Osteoblast (primary cell): Measurements from ENCODE around the gene PDGFA. TPM values are rescaled to one million over a fixed set of nuclear protein-coding genes. Genes with fewer than 3 reads are reported as not detected.

Experiments used
- DNase-seq: peaks from one replicate; pipeline ENCODE4 v3.0.0; 2011; ENCODE audit warnings: low spot score, mixed read lengths; ENCODE audit not compliant: insufficient read length; ENCODE audit errors: missing footprints
- H2AFZ ChIP-seq: 2 replicates; pipeline ENCODE4 v1.6.0; 2011; ENCODE audit warnings: mild to moderate bottlenecking, low read length
- H3K27ac ChIP-seq: 2 replicates; pipeline ENCODE4 v1.5.1; 2011; ENCODE audit warnings: mild to moderate bottlenecking, low read depth, low read length, moderate library complexity
- H3K27me3 ChIP-seq: 2 replicates; pipeline ENCODE4 v1.6.0; 2012; ENCODE audit warnings: mild to moderate bottlenecking, control low read depth, inconsistent platforms, low read length, moderate library complexity; ENCODE audit not compliant: insufficient read depth
- H3K36me3 ChIP-seq: 2 replicates; pipeline ENCODE4 v1.5.1; 2011; ENCODE audit warnings: mild to moderate bottlenecking, low read length, control low read depth, moderate library complexity; ENCODE audit not compliant: insufficient read depth
- H3K4me1 ChIP-seq: 2 replicates; pipeline ENCODE4 v1.5.1; 2011; ENCODE audit warnings: mild to moderate bottlenecking, low read length, control low read depth, moderate library complexity; ENCODE audit not compliant: insufficient read depth
- H3K4me2 ChIP-seq: 2 replicates; pipeline ENCODE4 v1.6.0; 2011; ENCODE audit warnings: mild to moderate bottlenecking, low read length; ENCODE audit not compliant: insufficient read depth
- H3K4me3 ChIP-seq: fragments of 200-600 bp; sonication (generic); 3 replicates; pipeline ENCODE4 v1.5.1; 2012; ENCODE audit warnings: mild to moderate bottlenecking, low read length, inconsistent platforms; ENCODE audit not compliant: insufficient read depth
- H3K79me2 ChIP-seq: 2 replicates; pipeline ENCODE4 v1.6.0; 2012; ENCODE audit warnings: mild to moderate bottlenecking, low read length, control low read depth, inconsistent platforms; ENCODE audit not compliant: insufficient read depth
- H3K9me3 ChIP-seq: 2 replicates; pipeline ENCODE4 v1.5.1; 2011; ENCODE audit warnings: low read depth, low read length, control low read depth
- H4K20me1 ChIP-seq: 2 replicates; pipeline ENCODE4 v1.6.0; 2012; ENCODE audit warnings: mild to moderate bottlenecking, low read length, control low read depth; ENCODE audit not compliant: insufficient read depth
- CTCF ChIP-seq: IDR thresholded peaks from 2 replicates; pipeline ENCODE4 v1.5.1; 2011; ENCODE audit warnings: mild to moderate bottlenecking, low read depth, low read length, moderate library complexity; ENCODE audit errors: extremely low read depth
- total RNA-seq: library from RNA; depleted of rRNA; stranded (reverse); fragments of >200 nt; gene quantifications from 2 replicates; pipeline ENCODE4 v1.2.3, GENCODE V29; 2012

PDGFA gene
- total RNA-seq, 1 donor: 32.6 TPM

DNA sequence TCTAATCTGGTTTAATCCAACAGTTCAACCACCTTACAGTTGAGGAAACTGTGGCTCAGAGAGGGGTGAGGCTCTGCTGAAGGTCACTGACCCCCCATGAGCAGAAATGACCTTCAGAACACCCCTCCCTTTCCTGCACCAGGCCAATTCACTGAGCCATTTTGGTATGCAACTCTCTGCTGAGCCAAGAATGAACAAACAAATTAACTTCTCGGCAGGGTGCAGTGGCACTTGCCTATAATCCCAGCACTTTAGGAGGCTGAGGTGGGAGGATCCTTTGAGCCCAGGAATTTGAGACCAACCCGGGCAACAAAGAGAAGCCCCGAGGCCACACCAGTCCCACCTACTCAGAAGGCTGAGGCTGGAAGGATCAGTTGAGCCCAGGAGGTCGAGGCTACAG lies 29.8 kb downstream of the PDGFA start:
- no peak overlapping the region for H3K4me2 ChIP-seq
- H3K79me2 ChIP-seq: no peaks in the 10 kb centered on the region
- no peak for DNase-seq
- no peak overlapping the region for H3K4me3 ChIP-seq
- H3K27ac ChIP-seq: no peak overlapping the region
- H4K20me1 ChIP-seq: no peaks in the 10 kb centered on the region
- no peaks in the 10 kb centered on the region for H3K4me1 ChIP-seq
- H3K9me3 ChIP-seq: no peaks in the 10 kb centered on the region
- H3K36me3 ChIP-seq: no peaks in the 10 kb centered on the region
- H3K27me3 ChIP-seq: peaks cover 21% of the 10 kb centered on the region
- H2AFZ ChIP-seq: no peak overlapping the region
- no peak for TF ChIP-seq CTCF

GRCh38 chr7:486216-486743 lies 33.4 kb downstream of the PDGFA start:
- no peaks in the 10 kb centered on the region for H3K36me3 ChIP-seq
- no peaks in the 10 kb centered on the region for H4K20me1 ChIP-seq
- no peak overlapping the region for H3K27ac ChIP-seq
- no peak overlapping the region for H3K4me3 ChIP-seq
- no peaks in the 10 kb centered on the region for H3K79me2 ChIP-seq
- DNase-seq: no peak
- no peaks in the 10 kb centered on the region for H3K9me3 ChIP-seq
- H3K27me3 ChIP-seq: peaks cover 21% of the 10 kb centered on the region
- H3K4me1 ChIP-seq: no peaks in the 10 kb centered on the region
- TF ChIP-seq CTCF: no peak
- no peak overlapping the region for H2AFZ ChIP-seq
- H3K4me2 ChIP-seq: no peak overlapping the region

DNA sequence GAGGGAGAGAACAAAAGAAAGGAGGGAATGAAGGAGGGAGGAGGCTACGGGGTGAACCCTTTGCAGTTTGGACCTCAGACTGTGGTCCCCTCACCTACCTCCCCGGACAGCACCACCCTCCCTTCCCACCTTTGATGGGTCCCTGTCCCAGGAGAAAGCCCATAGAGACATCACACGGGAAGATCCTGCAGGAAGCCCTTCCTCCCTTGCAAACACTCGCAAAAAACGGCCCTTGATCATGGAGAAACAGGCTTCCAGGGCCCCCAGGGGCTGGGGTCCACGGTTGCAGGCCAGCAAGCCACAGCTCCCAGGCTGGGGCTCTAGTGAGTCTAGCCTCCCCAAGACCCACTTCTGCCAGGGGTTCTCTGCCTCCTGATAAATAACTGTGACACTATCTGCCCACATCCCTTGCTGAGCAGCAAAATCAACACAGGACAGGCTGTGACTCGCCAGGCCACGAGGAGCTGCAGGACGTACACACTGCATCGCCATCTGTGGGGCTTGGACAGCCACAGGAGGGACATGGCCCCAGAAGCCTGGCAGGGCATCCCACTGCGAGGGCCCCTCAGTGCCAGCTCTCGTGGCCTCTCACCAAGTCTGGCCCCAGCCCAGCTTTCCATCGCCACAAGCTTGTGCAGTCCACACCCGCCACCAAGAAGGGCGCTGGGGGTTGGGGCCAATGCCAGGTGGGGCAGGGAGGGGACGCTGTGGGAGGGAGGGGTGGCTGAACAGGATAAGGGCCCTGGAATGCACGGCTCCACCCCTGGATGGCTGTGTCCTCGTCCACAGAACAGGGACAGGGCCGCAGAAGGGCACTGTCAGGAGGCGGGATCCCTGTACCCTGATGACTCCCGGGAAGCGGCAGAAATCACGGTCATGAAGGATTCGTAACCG lies 34.2 kb downstream of the PDGFA start:
- Histone ChIP-seq H3K79me2 (no peaks in the 10 kb centered on the region), H3K9me3 (no peaks in the 10 kb centered on the region), H3K4me1 (no peaks in the 10 kb centered on the region), H4K20me1 (no peaks in the 10 kb centered on the region), H3K36me3 (no peaks in the 10 kb centered on the region), H3K27me3 (peaks cover 21% of the 10 kb centered on the region), H3K27ac (no peak overlapping the region), H2AFZ (no peak overlapping the region), H3K4me3 (no peak overlapping the region), H3K4me2 (no peak overlapping the region)
- TF ChIP-seq CTCF: no peak
- DNase-seq: peak; percentile 94

GRCh38 chr7:484356-485101 lies 35.1 kb downstream of the PDGFA start:
- H2AFZ ChIP-seq: no peak overlapping the region
- no peaks in the 10 kb centered on the region for H3K9me3 ChIP-seq
- H3K4me3 ChIP-seq: no peak overlapping the region
- H3K79me2 ChIP-seq: no peaks in the 10 kb centered on the region
- H3K27me3 ChIP-seq: peaks cover 22% of the 10 kb centered on the region
- H3K4me2 ChIP-seq: no peak overlapping the region
- TF ChIP-seq CTCF: no peak
- DNase-seq: no peak
- no peaks in the 10 kb centered on the region for H4K20me1 ChIP-seq
- no peaks in the 10 kb centered on the region for H3K4me1 ChIP-seq
- H3K36me3 ChIP-seq: no peaks in the 10 kb centered on the region
- no peak overlapping the region for H3K27ac ChIP-seq
